CD4-positive, alpha-beta T cell treated with Interleukin-2 at 100 ng/mL for 4 hours (primary cell): Measurements from ENCODE around the gene DMD.
"Not testable (repeated sequence)": the region's sequence is repeated elsewhere in the genome, so short reads cannot be mapped to it uniquely, and the experiment has no call there.

Experiments
- DNase-seq: peaks from one replicate; pipeline ENCODE4 v3.0.0-alpha.2; 2020; ENCODE audit warnings: low spot score

The DMD gene

GRCh38 chrX:32852203-32852602 is 359.1 kb downstream of the DMD start:
- DNase-seq = no peak

DNA sequence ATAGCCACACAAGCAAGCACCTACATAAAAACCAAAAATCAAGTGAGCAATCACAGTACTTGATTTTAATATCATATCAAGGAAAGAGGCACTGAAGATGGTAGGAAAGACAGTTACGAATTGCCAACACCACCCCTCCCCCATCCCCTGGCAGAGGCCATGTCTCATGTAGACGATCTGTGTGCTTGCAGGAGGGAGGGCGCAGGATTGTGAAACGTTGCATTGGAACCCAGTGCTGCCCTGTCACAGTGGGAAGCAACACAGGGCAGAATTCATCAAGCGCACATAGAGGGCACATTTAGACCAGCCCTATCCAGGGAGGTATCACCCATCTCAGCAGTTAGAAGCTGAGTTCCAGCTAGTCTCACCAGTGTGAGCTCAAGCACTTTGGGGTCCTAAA is 359.8 kb downstream of the DMD start:
- DNase-seq = no peak

DNA sequence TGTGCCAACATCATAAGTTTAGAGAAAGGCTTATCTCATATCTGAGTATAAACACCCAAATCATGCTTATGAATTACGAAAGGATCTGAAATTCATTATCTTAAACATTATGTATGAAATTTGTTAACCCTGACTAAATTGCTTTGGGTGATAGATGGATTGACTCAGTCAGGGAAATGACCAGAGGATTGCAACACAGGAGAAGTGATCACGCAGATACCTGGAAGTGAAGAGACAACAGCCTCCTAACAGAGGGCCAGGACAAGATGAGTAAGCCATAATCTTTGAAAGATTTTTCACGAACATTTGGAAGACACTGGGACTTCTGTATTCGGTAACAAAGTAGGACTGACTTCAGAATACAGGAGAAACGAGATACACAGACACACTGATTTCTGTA is 363.4 kb downstream of the DMD start:
- DNase-seq = no peak

- DNase-seq = no peak
Measured at GRCh38 chrX:32842053-32842452, 369.3 kb downstream of the DMD start.

DNA sequence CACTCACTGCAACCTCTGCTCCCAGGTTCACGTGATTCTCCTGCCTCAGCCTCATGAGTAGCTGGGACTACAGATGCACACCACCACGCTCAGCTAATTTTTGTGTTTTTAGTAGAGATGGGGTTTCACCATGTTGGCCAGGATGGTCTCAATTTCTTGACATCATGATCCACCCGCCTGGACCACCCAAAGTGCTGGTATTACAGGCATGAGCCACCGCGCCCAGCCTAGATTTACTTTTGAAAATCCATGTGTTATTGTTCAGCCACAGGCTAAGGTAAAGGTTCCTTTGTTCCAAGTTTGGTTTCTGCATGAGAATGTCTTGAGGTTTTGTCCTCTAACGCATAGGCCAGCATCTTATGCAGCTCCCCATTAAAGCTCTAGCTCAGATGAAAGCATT is 371.6 kb downstream of the DMD start:
- no peak for DNase-seq

DNA sequence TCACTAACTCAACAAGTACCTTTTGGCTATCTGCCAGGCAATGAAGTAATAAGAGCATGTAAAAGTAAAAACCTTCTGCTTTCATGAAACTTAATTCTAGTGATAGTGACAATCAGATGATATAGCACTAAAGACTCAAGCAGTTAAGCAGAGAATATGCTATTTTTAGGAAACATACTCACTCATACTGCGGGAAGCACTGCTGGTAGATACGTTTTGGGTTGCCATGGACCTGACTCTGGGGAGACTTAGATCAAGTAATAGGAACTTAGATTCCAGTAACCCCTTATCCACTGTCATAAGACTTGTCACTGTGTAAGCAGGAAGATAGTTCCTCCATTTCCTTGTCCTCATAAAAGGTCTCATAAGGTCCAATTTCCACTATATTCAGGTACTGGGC is 386.3 kb downstream of the DMD start:
- no peak for DNase-seq

- DNase-seq = no peak
Measured at GRCh38 chrX:32804034-32804433, 407.3 kb downstream of the DMD start.

DNA sequence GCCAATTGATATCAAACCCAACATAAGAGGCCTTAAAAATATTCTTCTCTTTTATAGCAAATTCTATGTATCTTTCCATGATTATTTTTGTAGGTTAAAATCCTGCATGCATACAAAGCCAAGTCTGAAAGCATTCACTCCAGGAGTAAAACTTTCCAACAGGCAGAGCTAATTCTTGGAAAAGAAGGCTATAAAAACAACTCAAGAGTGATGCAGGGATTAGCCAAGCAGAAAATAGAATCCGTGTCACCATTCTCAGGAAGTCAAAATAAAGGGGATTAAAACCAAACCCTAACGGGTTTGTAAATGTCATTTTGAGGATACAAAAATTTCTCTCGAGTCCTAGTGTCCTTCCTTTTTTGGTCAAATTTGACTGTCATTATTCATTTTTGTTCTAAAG is 412.4 kb downstream of the DMD start:
- no peak for DNase-seq

DNA sequence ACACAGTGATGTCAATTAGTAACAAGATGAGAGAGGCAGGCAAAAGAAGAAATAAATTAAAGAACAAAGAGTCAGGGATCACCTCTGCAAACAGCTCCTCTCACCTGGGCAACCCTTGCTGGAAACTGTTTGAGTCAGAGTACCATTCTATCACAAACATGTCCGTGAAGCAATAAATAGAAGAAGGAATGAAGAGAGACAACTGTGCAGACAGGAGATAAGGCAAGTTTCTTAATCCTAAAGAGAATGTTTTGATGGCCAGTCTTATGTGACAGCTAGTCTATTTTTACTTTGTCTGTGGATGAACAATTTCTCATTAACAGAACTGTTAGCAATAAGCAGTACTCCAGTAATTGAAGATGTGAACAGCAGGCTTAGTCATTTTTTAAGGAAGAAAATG is 422.4 kb downstream of the DMD start:
- DNase-seq = no peak

GRCh38 chrX:32780109-32780508 is 431.2 kb downstream of the DMD start:
- no peak for DNase-seq

GRCh38 chrX:32778965-32779364 is 432.4 kb downstream of the DMD start:
- no peak for DNase-seq

DNA sequence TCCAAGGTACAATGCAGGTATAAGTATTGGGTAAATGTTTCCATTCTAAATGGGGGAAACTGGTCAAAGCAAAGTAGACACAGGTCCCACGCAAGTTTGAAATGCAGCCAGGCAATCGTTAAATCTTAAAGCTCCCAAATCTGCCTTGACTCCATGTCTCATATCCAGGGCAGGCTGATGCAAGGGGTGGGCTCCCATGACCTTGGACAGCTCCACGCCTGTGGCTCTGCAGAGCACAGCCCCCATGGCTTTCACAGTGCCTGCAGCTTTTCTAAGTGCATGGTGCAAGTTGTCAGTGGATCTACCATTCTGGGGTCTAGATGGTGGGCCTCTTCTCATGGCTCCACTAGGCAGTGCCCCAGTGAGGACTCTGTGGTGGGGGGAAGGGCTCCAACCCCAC is 436.4 kb downstream of the DMD start:
- no peak for DNase-seq

- DNase-seq = no peak
Measured at GRCh38 chrX:32749070-32749469, 462.3 kb downstream of the DMD start.

GRCh38 chrX:32745323-32745722 is 466.0 kb downstream of the DMD start:
- DNase-seq = no peak

DNA sequence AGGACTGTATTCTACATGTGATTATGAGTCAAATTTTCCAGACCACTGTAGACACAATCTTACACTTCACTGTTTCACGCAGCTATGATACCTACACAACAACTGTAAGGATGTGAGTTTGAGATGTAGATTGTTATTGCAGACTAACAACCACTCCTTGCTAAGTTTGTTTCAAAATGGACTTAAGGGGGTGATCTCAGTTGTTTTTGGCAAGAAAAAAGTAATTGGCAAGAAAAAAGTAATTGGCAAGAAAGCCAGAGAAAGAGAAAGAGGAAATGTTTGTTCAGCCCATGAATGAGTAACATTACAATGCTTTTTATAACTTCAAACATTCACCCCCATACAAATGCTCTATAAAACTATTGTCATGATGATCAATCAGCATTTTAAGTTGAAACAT is 466.4 kb downstream of the DMD start:
- no peak for DNase-seq

GRCh38 chrX:32741910-32742309 is 469.4 kb downstream of the DMD start:
- no peak for DNase-seq

GRCh38 chrX:32708542-32708941 is 502.8 kb downstream of the DMD start:
- DNase-seq = no peak

DNA sequence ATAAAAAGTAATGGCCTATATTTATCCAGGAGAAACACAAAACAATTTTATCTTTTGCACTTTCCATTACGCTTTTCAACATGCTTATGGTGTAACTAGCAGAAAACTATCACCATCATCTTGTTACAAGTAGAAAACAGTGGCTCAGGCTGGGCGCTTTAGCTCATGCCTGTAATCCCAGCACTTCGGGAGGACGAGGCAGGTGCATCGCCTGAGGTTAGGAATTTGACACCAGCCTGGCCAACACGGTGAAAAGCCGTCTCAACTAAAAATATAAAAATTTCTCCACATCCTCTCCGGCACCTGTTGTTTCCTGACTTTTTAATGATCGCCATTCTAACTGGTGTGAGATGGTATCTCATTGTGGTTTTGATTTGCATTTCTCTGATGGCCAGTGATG is 506.0 kb downstream of the DMD start:
- DNase-seq = not testable (repeated sequence)

GRCh38 chrX:32687379-32687778 is 524.0 kb downstream of the DMD start:
- no peak for DNase-seq

- no peak for DNase-seq
Measured at GRCh38 chrX:32678487-32678886, 532.9 kb downstream of the DMD start.

- no peak for DNase-seq
Measured at GRCh38 chrX:32673193-32673592, 538.2 kb downstream of the DMD start.

- no peak for DNase-seq
Measured at GRCh38 chrX:32662516-32662915, 548.8 kb downstream of the DMD start.

- DNase-seq = no peak
Measured at GRCh38 chrX:32644476-32645245, 566.7 kb downstream of the DMD start.

DNA sequence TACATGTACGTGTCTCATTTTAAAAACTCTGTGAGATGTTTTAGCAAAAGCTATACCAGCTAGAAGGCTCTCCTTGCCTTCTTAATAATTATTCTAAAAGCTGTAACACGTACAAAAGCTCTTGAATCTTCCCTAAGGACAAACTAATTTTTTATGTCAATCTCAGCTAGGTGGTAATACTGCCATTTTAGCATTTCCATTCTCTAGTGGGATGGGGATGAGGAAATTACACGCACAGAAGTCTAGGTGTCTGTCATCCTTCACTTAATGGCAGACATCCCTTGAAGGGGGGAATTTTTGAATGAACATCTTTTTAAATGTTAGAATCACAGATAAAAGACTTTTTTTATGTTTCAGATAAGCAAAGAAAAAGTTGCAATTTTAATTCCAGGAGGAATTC is 569.1 kb downstream of the DMD start:
- no peak for DNase-seq

DNA sequence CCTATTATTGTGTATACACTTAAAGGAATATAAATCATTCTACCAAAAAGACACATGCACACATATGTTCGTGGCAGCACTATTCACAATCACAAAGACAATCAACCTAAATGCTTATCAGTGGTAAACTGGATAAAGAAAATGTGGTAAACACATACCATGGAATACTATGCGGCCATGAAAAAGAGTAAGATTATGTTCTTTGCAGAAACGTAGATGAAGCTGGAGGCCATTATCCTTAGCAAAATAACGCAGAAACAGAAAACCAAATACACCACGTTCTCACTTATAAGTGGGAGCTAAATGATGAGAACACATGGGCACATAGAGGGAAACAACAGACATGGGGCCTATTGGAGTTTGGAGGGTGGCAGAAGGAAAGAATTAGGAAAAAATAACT is 593.2 kb downstream of the DMD start:
- DNase-seq = no peak
